Daoy (cell line): Measurements from ENCODE around the gene LAMA5. TPM values are rescaled to one million over a fixed set of nuclear protein-coding genes. Genes with fewer than 3 reads are reported as not detected.
"Not testable (repeated sequence)": the region's sequence is repeated elsewhere in the genome, so short reads cannot be mapped to it uniquely, and the experiment has no call there.

Experiments used
- DNase-seq: peaks from one replicate; pipeline ENCODE4 v3.0.0-alpha.2; 2015; ENCODE audit warnings: low read depth
- total RNA-seq: library from RNA; depleted of rRNA; stranded (reverse); fragments of >200 nt; shearing (Covaris generic); gene quantifications from 2 replicates; pipeline ENCODE4 v1.2.3, GENCODE V29; 2014

LAMA5 gene
- total RNA-seq, 1 experiment from 2014 or later: 3.1 TPM

GRCh38 chr20:62388839-62389600, 21.9 kb upstream of the LAMA5 start:
- no peak for DNase-seq

GRCh38 chr20:62387933-62388635, 21.0 kb upstream of the LAMA5 start:
- DNase-seq: no peak

- DNase-seq: no peak
Observed at GRCh38 chr20:62387219-62387913, 20.3 kb upstream of the LAMA5 start.

GRCh38 chr20:62386383-62387218, 19.5 kb upstream of the LAMA5 start, which contains the start of gene RPS21:
RPS21 (plus strand) TSS chr20:62387103; CDS start chr20:62387339, 236 bp downstream.
- peak; percentile 96 for DNase-seq

- DNase-seq: peak; percentile 73
Observed at GRCh38 chr20:62382306-62383198, 15.4 kb upstream of the LAMA5 start.

GRCh38 chr20:62381842-62382241, 14.7 kb upstream of the LAMA5 start:
- DNase-seq: no peak

- DNase-seq: peak; percentile 67
Observed at GRCh38 chr20:62381202-62381797, 14.2 kb upstream of the LAMA5 start.

GRCh38 chr20:62378215-62378614, 11.1 kb upstream of the LAMA5 start:
- DNase-seq: no peak

- no peak for DNase-seq
Observed at GRCh38 chr20:62377615-62378178, 10.6 kb upstream of the LAMA5 start.

- no peak for DNase-seq
Observed at GRCh38 chr20:62377064-62377461, 10.0 kb upstream of the LAMA5 start.

GRCh38 chr20:62376112-62377063, 9.3 kb upstream of the LAMA5 start:
- peak; percentile 82 for DNase-seq

- DNase-seq: no peak
Observed at GRCh38 chr20:62374331-62375152, 7.4 kb upstream of the LAMA5 start.

- not testable (repeated sequence) for DNase-seq
Observed at GRCh38 chr20:62373631-62374179, 6.6 kb upstream of the LAMA5 start.

GRCh38 chr20:62372042-62372993, 5.2 kb upstream of the LAMA5 start:
- DNase-seq: no peak

- DNase-seq: no peak
Observed at GRCh38 chr20:62371588-62372041, 4.5 kb upstream of the LAMA5 start.
